ENCODE data around the gene ERVMER34-1.

ERVMER34-1 gene

DNA sequence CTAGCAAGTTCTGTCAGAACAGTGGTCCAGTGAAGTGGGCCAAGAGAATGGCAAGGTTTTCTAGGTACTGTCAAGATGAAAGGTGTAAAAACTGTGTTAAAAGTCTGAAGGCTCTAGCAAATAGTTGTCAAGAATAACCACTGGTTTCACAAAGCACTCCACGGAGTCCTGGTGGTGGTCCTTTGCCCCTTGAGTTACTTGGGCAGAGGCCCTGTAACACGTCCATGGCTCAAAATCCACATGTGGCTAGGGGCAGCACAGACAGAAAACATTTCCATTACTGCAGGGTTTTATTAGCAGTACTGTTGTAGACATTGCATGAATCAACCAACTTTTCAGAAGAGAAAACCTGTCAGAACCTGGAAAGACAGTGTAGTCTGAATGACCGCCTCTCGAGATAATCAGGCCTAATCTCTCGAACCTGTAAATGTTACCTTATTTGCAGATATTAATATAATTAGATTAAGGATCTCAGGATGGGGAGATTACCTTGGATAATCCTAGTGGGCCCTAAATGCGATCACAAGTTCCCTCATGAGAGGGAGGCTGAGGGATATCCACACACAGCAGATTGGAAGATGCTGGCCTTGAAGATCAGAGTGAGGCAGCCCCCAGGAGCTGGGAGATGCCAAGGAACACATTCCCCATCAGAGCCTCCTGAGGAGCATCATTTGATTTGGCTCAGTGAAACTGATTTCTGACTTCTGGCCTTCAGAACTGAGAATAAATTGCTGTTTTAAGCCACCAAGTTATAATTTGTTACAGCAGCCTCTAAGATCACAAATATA, 34.7 kb downstream of the ERVMER34-1 start:
- no peak for FAIRE-seq

DNA sequence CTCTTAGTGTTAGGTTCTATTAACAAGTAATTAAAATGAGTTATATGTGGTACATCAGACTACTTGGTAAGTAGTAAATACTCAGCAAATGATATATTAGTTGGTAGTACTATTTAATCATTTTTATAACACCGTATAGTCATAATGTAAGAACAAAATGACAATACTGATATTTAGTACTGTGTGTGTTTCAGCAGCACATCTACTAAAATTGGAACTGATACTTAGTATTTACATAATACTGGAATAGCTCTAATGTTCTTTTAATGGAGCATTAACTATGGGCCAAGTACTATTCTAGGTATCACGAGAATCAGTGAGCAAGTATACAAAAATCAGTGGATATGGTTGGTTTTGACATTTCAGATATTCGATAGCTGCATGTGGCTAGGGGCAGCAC, 35.3 kb downstream of the ERVMER34-1 start:
- no peak for FAIRE-seq

GRCh38 chr4:52715255-52715897, 35.8 kb downstream of the ERVMER34-1 start:
- no peak for FAIRE-seq

GRCh38 chr4:52714597-52715254, 36.5 kb downstream of the ERVMER34-1 start:
- no peak for FAIRE-seq

GRCh38 chr4:52713456-52713937, 37.7 kb downstream of the ERVMER34-1 start:
- FAIRE-seq = no peak

- no peak for FAIRE-seq
Observed at GRCh38 chr4:52712251-52713130, 38.7 kb downstream of the ERVMER34-1 start.

- no peak for FAIRE-seq
Observed at GRCh38 chr4:52711834-52712250, 39.4 kb downstream of the ERVMER34-1 start.

DNA sequence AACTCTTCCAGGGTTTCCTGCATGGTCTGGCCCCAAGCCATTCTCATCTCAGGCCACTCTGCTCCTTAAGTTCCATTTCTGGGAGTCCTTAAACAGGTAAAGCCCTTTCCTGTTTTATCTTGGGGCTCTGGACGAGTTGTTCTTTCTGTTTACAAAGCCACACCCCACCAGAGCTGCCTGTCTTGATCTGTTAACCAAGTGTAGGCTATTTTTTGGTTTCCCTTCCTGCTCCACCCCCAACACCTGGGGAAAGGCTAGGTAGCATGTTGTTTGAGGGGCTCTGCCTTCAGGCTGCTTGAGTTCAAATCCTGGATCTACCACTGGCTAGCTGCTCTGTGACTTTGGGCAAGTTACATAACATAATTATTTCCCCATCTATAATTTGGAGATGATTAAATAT, 40.0 kb downstream of the ERVMER34-1 start:
- FAIRE-seq = no peak

- no peak for FAIRE-seq
Observed at GRCh38 chr4:52709155-52709554, 42.1 kb downstream of the ERVMER34-1 start.

DNA sequence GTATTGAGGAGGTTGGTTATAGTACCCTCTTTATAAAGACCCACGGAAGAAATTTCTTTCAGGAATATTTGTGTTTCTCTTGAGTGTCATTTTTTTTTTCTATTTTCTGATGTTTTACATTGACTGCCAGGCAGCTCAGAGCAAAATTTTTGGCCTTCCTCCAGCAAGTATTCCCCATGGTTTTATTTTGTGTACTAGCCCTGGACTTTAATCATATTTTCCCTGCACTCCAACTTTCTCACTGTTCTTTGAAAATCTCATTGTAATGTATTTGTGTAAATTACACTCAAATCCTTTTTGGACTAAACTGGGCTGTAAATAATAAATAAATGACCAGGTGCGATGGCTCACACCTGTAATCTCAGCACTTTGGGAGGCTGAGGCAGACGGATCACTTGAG, 46.6 kb downstream of the ERVMER34-1 start:
- no peak for FAIRE-seq

DNA sequence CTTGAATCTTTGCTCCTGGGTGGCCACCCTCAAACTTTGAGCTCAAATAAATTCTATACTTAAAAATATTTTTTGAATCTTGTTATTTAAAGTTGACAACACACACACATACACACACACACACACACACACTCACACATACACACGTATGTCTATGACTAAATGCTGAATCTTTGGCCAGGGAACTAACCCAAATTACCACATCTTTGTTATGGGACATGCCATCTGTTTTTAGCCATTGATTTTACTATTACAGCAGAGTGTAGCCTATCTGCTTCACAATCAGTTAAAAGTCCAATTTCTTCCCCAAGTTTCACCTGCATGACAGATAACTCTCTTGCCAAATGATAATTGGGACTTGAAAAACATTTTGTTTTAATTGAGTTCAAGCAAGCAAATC, 47.1 kb downstream of the ERVMER34-1 start:
- FAIRE-seq = no peak

GRCh38 chr4:52701207-52701606, 50.0 kb downstream of the ERVMER34-1 start:
- no peak for FAIRE-seq

DNA sequence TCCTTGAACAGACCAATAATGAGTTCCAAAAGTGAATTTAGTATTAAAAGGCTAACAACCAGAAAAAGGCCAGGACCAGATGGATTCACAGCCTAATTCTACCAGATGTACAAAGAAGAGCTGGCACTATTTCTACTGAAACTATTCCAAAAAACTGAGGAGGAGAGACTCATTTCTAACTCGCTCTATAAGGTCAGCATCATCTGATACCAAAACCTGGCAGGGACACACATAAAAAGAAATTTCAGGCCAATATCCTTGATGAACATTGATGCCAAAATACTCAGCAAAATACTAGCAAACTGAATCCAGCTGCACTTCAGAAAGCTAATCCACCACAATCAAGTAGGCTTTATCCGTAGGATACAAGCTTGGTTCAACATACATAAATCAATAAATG, 56.3 kb downstream of the ERVMER34-1 start:
- FAIRE-seq = no peak

- FAIRE-seq = no peak
Observed at GRCh38 chr4:52693492-52693891, 57.7 kb downstream of the ERVMER34-1 start.

All from islet of Langerhans (tissue), 1 donor.